Stimulated activated CD8-positive, alpha-beta memory T cell treated with anti-CD3 and anti-CD28 coated beads, Interleukin-4, amount 100 ng/mL, for 4 hours (primary cell): ENCODE results near the gene RSPRY1.
"Not testable (repeated sequence)": the region's sequence is repeated elsewhere in the genome, so short reads cannot be mapped to it uniquely, and the experiment has no call there.

Experiments
- DNase-seq, 2 donors: peaks; one replicate each; pipeline ENCODE4 v3.0.0-alpha.2; 2020; ENCODE audit warnings: low read depth in 2 of 2, low spot score in 1 of 2

The RSPRY1 gene

GRCh38 chr16:57268804-57269800, 83.0 kb downstream of the RSPRY1 start:
- DNase-seq, result no peak

GRCh38 chr16:57270221-57271062, 84.3 kb downstream of the RSPRY1 start:
- DNase-seq, result no peak

DNA sequence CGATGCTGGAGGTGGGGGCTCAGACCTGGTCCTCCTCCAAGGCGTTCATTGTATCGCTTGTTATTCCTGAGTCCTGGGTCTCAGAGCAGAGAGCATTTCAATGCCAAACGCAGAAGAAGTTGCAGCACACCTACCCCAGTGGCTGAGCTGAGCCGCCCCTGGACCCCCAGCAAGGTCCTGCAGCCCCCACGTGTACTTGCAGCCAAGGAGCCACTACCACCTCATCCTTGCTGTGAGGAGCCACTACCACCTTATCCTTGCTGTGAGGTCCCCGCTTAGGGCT, 84.9 kb downstream of the RSPRY1 start:
- no peak for DNase-seq

GRCh38 chr16:57271867-57272495, 85.9 kb downstream of the RSPRY1 start:
- no peak for DNase-seq

DNA sequence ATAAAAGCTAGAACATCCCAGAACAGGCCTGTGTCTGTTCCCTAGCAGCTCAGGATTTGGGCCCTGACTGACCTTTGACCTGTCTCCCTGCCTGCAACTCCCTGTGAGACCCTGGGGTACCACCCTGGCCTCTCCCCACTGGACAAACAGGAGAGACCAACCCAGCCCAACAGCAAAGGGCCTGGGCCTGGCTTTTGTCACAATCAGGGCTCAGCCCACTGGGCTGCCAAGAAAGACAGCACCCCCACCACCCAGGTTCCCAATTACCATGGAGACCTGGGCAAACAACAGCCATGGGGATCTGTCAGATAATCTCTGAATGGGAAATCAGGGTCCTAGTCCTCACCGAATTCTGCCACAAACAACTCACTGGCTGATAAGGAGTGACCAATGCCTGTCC, 87.2 kb downstream of the RSPRY1 start:
- DNase-seq, result no peak

GRCh38 chr16:57273826-57274225, 87.7 kb downstream of the RSPRY1 start:
- no peak for DNase-seq

- not testable (repeated sequence) for DNase-seq
These were observed 89.8 kb downstream of the RSPRY1 start for GRCh38 chr16:57275946-57276345.

DNA sequence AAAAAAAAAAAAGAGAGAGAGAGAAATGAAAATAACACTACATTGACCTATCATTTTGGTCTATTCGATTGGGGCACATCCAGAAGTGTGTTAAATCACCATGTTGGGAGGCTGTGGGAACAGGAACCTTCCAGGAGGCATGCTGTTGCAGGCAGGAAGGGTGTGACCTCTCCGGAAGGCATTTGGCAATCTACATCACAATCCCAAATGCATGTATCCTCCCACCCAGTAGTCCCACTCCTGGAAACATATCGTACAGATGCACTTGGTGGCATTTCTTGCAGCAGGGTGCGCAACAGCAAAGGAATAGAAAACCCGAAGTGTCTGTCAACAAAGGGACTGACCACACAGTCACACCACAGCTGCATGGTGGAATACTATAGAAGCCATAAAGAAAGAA, 90.5 kb downstream of the RSPRY1 start:
- no peak for DNase-seq

GRCh38 chr16:57277586-57277985, 91.5 kb downstream of the RSPRY1 start:
- no peak for DNase-seq

GRCh38 chr16:57278494-57278893, 92.4 kb downstream of the RSPRY1 start:
- no peak for DNase-seq

GRCh38 chr16:57279780-57280638, 93.9 kb downstream of the RSPRY1 start:
- no peak for DNase-seq

- DNase-seq, result no peak
These were observed 95.7 kb downstream of the RSPRY1 start for GRCh38 chr16:57281791-57282190.

DNA sequence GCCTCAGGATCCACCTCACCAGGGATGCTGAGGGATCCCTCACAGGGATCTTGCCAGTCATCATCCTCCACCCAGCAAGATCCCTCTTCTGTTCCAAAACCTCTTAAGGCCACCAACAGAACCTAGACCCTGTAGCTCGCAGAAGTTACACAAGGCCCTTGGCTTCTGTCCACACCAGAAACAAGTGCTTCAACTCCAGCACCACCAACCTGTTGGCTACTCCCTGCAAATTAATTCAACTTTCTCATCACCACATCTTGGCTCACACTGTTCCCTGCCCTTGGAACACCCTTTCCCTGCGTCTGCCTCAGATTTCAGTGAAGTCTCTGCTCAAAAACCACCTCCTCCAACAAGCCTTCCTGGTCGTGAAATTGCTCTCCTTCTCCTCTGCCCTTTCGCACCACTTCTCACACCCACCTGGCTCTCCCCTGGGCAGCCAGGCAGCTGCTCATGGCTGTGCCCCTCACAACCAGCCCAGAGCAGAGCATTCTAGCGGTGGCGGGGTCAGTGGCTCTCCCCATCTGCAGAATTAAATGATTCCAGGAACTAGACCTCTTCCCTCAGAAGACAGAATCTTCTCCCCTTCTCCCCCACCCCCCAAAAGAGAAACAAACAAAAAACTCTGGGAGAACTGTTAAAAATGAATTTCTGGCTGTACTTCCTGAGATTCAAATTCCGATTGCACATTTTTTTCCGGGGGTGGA, 96.5 kb downstream of the RSPRY1 start:
- no peak for DNase-seq

DNA sequence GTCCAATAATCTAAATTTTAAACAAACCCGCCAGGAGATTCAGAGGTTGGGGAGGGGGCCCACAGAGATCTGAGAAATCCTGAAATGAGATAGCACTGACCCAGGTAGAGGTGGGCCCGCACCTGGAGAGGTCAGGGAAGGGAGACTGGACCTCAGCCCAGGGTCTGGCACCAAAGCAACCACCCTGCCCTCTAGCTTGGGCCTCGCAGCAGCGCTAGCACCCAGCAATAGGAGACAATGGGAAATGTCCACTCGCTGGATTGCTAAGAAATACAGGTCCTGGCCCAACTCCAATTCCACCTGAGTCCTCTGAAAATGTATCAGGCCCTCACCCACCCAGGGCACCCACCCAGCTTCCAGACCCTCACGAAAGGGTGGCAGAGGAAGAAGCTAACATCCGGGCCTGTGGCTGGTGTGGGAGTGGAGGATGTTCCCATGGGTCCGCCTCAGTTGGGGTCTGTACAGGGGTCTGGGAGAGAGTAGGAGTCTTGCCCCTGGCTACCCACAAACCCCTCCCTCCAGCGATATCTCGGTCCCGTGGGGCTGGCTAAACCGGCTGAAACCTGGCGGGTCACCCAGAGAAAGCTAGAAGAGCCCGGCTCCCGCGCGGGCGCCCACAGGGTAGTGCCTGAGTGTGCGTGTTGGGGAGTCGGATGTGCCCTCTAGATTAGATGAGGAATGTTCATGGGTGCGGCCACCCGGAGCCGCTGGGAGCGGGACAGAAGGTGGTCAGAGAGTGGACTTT, 97.3 kb downstream of the RSPRY1 start:
- no peak for DNase-seq

- DNase-seq, result no peak
These were observed 97.8 kb downstream of the RSPRY1 start for GRCh38 chr16:57283959-57284208.

- no peak for DNase-seq
These were observed 98.3 kb downstream of the RSPRY1 start, which contains the start of gene PLLP for GRCh38 chr16:57284209-57284951. Gene PLLP, minus strand, starts transcription at chr16:57284672. Its CDS starts 132 bp downstream, at chr16:57284540.

DNA sequence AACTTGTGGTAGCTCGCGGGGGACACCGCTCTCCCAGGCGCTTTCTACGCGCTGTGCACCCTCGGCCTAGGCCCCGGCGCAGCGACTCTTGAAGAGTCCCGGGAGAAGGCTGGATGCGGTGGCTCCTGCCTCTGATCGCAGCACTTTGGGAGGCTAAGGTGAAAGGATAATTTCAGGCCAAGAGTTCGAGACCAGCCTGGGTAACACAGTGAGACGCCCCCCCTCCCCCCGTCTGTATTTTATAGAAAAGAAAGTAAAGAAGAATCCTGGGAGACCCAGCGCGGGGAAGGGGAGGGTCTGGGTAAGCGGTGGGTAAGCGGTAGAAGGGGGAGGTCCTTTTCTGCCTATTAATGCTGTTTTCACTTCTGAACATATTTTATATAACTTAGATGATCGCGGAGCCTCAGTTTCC, 98.8 kb downstream of the RSPRY1 start:
- no peak for DNase-seq

DNA sequence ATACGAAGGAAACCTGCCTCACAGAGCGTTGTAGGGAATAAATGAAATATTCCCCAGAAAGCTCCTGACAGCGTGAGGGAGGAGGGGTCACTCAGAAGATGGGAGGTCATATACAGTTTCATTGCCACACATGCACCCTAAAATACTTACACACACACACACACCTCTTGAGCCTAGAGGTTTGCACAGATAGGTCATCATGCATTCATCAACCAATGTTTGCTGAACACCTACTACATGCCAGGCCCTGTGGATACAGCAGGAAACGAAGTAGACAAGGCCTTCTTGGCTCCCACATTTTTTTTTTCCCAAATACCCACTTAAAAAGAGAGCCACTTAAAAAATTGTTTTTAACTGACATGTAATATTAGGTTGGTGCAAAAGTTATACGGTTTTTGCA, 99.2 kb downstream of the RSPRY1 start:
- DNase-seq, result no peak
